CD4-positive, alpha-beta T cell (primary cell): ENCODE data around the gene SPNS3. TPM values are rescaled to one million over a fixed set of nuclear protein-coding genes. Genes with fewer than 3 reads are reported as not detected.

ENCODE experiments used
- ATAC-seq: fragments of 200-7000 bp; cut with Tn5 transposase; one replicate; pipeline ENCODE4 v1.10.0; 2022; ENCODE audit warnings: mild to moderate bottlenecking; ENCODE audit not compliant: poor library complexity
- CTCF ChIA-PET: fragments of 350-600 bp; sonication (Branson Sonifier 250); formaldehyde crosslinking; loops from one replicate; lab custom pipeline; 2021; ENCODE audit warnings: antibody characterized with exemption, inconsistent platforms; lab: Charles Lee
- POLR2A ChIA-PET: fragments of 350-600 bp; sonication (Branson Sonifier 250); formaldehyde crosslinking; loops from one replicate; lab custom pipeline; 2021; ENCODE audit warnings: antibody characterized with exemption, inconsistent platforms; lab: Charles Lee
- DNase-seq, 14 experiments: peaks; one replicate each; pipeline ENCODE4 v3.0.0-alpha.2; 2013 to 2020; ENCODE audit warnings: mixed read lengths in 2 of 14
- H3K27ac ChIP-seq, 2 donors: one replicate each; pipeline versions ENCODE4 v1.5.1 to v1.7.0; 2013; ENCODE audit warnings: low read length in 2 of 2, low read depth in 1 of 2, mild to moderate bottlenecking in 1 of 2
- H3K27me3 ChIP-seq, 2 experiments: 1 replicate in 1 of 2; 2 replicates in 1 of 2; pipeline versions ENCODE4 v1.6.1 to v1.7.0; 2013; ENCODE audit warnings: low read length in 2 of 2, control low read depth in 1 of 2, mild to moderate bottlenecking in 1 of 2, moderate library complexity in 1 of 2; ENCODE audit not compliant: insufficient read depth in 2 of 2, control insufficient read depth in 1 of 2
- H3K36me3 ChIP-seq: one replicate; pipeline ENCODE4 v1.6.1; 2013; ENCODE audit warnings: low read length, control low read depth; ENCODE audit not compliant: insufficient read depth
- H3K4me1 ChIP-seq: one replicate; pipeline ENCODE4 v1.6.1; 2013; ENCODE audit warnings: low read length, control low read depth; ENCODE audit not compliant: insufficient read depth
- H3K4me3 ChIP-seq: one replicate; pipeline ENCODE4 v1.5.1; 2013; ENCODE audit warnings: mild to moderate bottlenecking, low read length, moderate library complexity
- H3K9me3 ChIP-seq, 2 experiments: 1 replicate in 1 of 2; 2 replicates in 1 of 2; pipeline versions ENCODE4 v1.6.1 to v1.7.0; 2013; ENCODE audit warnings: low read length in 2 of 2, mild to moderate bottlenecking in 2 of 2, control low read depth in 1 of 2, moderate library complexity in 1 of 2; ENCODE audit not compliant: control insufficient read depth in 1 of 2, insufficient read depth in 1 of 2
- H3K27ac Mint-ChIP-seq: one replicate; pipeline ENCODE4 v1.8.0; 2020; ENCODE audit warnings: mixed read lengths
- H3K27me3 Mint-ChIP-seq: one replicate; pipeline ENCODE4 v1.8.0; 2021; ENCODE audit warnings: mixed read lengths
- H3K36me3 Mint-ChIP-seq: one replicate; pipeline ENCODE4 v1.8.0; 2021; ENCODE audit warnings: low read depth, mixed read lengths
- H3K4me1 Mint-ChIP-seq: one replicate; pipeline ENCODE4 v1.8.0; 2021; ENCODE audit warnings: low read depth, mixed read lengths
- H3K4me3 Mint-ChIP-seq: one replicate; pipeline ENCODE4 v1.8.0; 2020; ENCODE audit warnings: mild to moderate bottlenecking, mixed read lengths
- H3K9me3 Mint-ChIP-seq: one replicate; pipeline ENCODE4 v1.8.0; 2020; ENCODE audit warnings: mixed read lengths
- CTCF ChIP-seq: fragments of 200-600 bp; IDR thresholded peaks from one replicate; pipeline ENCODE4 v1.8.0; 2022; ENCODE audit warnings: antibody characterized with exemption, mild to moderate bottlenecking
- intact Hi-C, 2 experiments: fragments of 100-400 bp; cut with DNase I in 1 of 2; cut with micrococcal nuclease in 1 of 2; formaldehyde crosslinking; loops; one replicate each; pipeline versions ENCODE4 v1.15.1 to v1.9.0; 2023 to 2025; cut with DNase I, micrococcal nuclease
- total RNA-seq, 174 experiments: library from RNA in 2 of 174; stranded (reverse) in 2 of 174; gene quantifications; one replicate each; pipeline ENCODE4 v1.2.3 and lab custom pipeline; 2021 to 2026

SPNS3 gene
- total RNA-seq, 2 experiments from 2014 or later: 2.3 to 2.5 TPM

DNA sequence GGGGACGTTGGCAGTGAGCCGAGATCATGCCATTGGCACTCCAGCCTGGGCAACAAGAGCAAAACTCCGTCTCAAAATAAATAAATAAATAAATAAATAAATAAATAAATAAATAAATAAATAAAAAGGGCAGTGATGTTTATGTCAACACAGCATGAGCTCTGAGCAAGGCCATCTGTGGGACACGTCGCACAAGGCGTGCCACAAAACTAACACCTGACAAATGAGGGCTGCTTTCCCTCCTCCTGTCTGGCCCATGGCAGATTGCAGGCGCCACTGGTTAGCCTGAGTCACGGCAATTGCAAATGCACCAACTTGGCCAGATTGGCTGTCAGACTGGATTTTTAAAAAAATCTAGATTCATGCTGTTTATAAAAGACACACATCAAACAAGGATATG lies 25.9 kb upstream of the SPNS3 start:
- Histone ChIP-seq H3K27ac (no peak overlapping the region), H3K4me1 (peaks cover 2% of the 10 kb centered on the region), H3K27me3 (no peaks in the 10 kb centered on the region), H3K9me3 (no peaks in the 10 kb centered on the region), H3K36me3 (no peaks in the 10 kb centered on the region), H3K4me3 (no peak overlapping the region)
- CTCF ChIA-PET: no interaction called here
- no peaks in the 10 kb centered on the region for H3K27me3 Mint-ChIP-seq
- no peak overlapping the region for H3K27ac Mint-ChIP-seq
- POLR2A ChIA-PET: no interaction called here
- intact Hi-C loops: no loop called here
- H3K4me3 Mint-ChIP-seq: no peak overlapping the region
- H3K9me3 Mint-ChIP-seq: no peaks in the 10 kb centered on the region
- ATAC-seq (no peak), DNase-seq (no peak)
- peaks cover 1% of the 10 kb centered on the region for H3K4me1 Mint-ChIP-seq
- TF ChIP-seq CTCF: no peak
- no peaks in the 10 kb centered on the region for H3K36me3 Mint-ChIP-seq

DNA sequence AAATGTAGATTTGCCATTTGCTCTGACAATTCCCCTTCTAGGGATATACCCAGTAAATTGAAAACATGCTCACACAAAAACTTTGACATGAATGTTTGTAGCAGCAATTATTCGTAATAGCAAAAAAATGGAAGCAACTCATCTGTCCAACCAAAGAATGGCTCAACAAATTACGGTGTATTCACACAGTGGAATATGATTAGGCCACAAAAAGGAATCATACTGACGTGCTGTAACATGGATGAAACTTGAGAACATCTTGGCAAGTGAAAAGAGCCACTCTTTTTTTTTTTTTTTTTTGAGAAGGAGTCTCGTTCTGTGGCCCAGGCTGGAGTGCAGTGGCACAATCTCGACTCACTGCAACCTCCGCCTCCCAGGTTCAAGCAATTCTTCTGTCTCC lies 24.1 kb upstream of the SPNS3 start:
- no peaks in the 10 kb centered on the region for H3K9me3 ChIP-seq
- CTCF ChIA-PET: interaction anchor here (0.7 to 2.2 kb wide), 2 partner anchors 34 to 194 kb away, joined by 3 to 13 read pairs; no protein-coding TSS in a partner anchor
- no peak overlapping the region for H3K4me3 ChIP-seq
- no peak for DNase-seq
- POLR2A ChIA-PET: no interaction called here
- peaks cover 7% of the 10 kb centered on the region for H3K4me1 ChIP-seq
- no peak overlapping the region for H3K27ac ChIP-seq
- Mint-ChIP-seq H3K36me3 (no peaks in the 10 kb centered on the region), H3K4me1 (peaks cover 5% of the 10 kb centered on the region), H3K4me3 (no peak overlapping the region), H3K27me3 (no peaks in the 10 kb centered on the region), H3K9me3 (no peaks in the 10 kb centered on the region), H3K27ac (no peak overlapping the region)
- intact Hi-C loops: loop anchor here in 1 of 2 experiments (10.0 kb wide), 1 partner anchor 565 kb away; the partner anchor contains the start of gene NCBP3
- H3K36me3 ChIP-seq: no peaks in the 10 kb centered on the region
- ATAC-seq: no peak
- H3K27me3 ChIP-seq: no peaks in the 10 kb centered on the region
- TF ChIP-seq CTCF: no peak

- DNase-seq (no peak), ATAC-seq (no peak)
- no peak overlapping the region for H3K27ac ChIP-seq
- no peak overlapping the region for H3K27ac Mint-ChIP-seq
- intact Hi-C loops: loop anchor here in 1 of 2 experiments (10.0 kb wide), 1 partner anchor 566 kb away; the partner anchor contains the start of gene NCBP3
- no peak overlapping the region for H3K4me3 ChIP-seq
- H3K4me1 Mint-ChIP-seq: peaks cover 5% of the 10 kb centered on the region
- H3K4me3 Mint-ChIP-seq: no peak overlapping the region
- peaks cover 7% of the 10 kb centered on the region for H3K4me1 ChIP-seq
- H3K27me3 Mint-ChIP-seq: no peaks in the 10 kb centered on the region
- no peaks in the 10 kb centered on the region for H3K9me3 ChIP-seq
- POLR2A ChIA-PET: no interaction called here
- no peaks in the 10 kb centered on the region for H3K9me3 Mint-ChIP-seq
- H3K36me3 ChIP-seq: no peaks in the 10 kb centered on the region
- CTCF ChIA-PET: interaction anchor here (0.6 to 2.2 kb wide), 2 partner anchors 195 to 244 kb away, joined by 3 to 13 read pairs; no protein-coding TSS in a partner anchor
- no peaks in the 10 kb centered on the region for H3K27me3 ChIP-seq
- H3K36me3 Mint-ChIP-seq: no peaks in the 10 kb centered on the region
- no peak for TF ChIP-seq CTCF
Observed at GRCh38 chr17:4411201-4411600, 22.5 kb upstream of the SPNS3 start.
